H1 (cell line): Measurements from ENCODE around the gene SOCS7. TPM values are rescaled to one million over a fixed set of nuclear protein-coding genes. Genes with fewer than 3 reads are reported as not detected.

Experiments
- CBX8 ChIP-seq: fragments of 300-800, 300-1000 bp; sonication (generic); IDR thresholded peaks from 2 replicates; pipeline ENCODE4 v1.7.1; 2016; ENCODE audit warnings: low read depth, low read length, borderline replicate concordance
- KDM5A ChIP-seq: fragments of 200-600 bp; IDR thresholded peaks from 2 replicates; pipeline ENCODE4 v1.7.1; 2012; ENCODE audit warnings: mild to moderate bottlenecking, low read length, inconsistent platforms, mixed read lengths
- RFX5 ChIP-seq: IDR thresholded peaks from 2 replicates; pipeline ENCODE4 v1.6.1; 2011; ENCODE audit warnings: low read depth, low read length, improper control_type of control experiment, borderline replicate concordance
- polyA plus RNA-seq, 7 experiments: library from polyadenylated mRNA; depleted of rRNA in 3 of 7; stranded (reverse) in 5 of 7; unstranded in 2 of 7; fragments of >200 nt in 5 of 7; fragments of 200-250 nt in 2 of 7; gene quantifications; 1 replicate in 5 of 7; 2 replicates in 1 of 7; 4 replicates in 1 of 7; pipeline versions ENCODE4 v1.2.1 to v1.2.3, GENCODE V29; 2011 to 2013; ENCODE audit warnings: missing spikeins in 2 of 7, mixed read lengths in 2 of 7
- total RNA-seq: library from RNA; stranded (reverse); fragmentation: NEBNext Ultra II Directional; extraction: Animal tissue kit (Norgen Biotek cat#: 25700); gene quantifications from 2 replicates; pipeline ENCODE4 v1.2.1, GENCODE V29; 2021

The SOCS7 gene
- total and polyA plus RNA-seq, 2 of the 8 experiments (the other 6 are each of a cell fraction or from before 2014, with no cell fraction given): 13.5 to 26.9 TPM

DNA sequence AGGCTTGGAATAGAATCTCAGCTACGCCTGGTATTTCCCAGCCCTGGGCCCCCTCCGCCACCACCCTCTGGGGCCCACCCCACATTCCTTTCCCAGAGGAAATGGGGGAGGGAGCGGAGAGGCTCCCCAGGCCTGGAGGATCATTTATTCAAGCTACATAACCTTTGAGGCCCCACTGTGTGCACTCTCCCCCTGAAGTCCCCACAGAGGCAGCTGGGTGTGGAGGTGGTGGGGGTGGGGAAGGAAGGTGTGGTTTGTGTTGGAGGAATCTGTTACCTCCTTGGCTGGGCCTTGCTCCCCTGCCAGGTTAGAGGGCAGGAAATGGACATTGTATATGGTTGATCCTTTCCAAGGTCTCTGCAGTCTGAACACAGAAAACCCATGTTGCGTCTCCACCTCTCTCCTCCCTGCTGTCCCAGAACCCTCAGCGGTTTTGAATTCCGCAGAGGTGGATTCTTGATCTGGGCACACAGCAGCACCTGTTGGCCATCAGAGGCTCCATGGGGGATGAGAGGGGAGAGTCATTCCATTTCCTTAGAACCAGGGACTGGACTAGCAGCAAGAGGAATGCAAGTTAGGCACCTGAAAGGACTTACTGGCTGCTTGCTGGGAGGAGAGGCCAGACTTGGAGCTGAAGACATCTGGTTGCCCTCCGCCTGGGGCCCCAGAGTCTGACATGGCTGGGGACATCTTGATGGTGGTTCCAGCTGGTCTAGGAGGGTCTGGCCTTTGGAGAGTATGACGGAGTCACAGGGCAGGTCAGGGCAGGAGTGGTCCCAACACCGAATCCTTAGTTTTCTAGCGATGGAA is 99.6 kb downstream of the SOCS7 start (continued):
- TF ChIP-seq RFX5 (no peak), CBX8 (no peak), KDM5A (no peak)
